HEK293 (cell line): ENCODE results near the gene CLDN6.

ENCODE experiments used
- CTCF ChIA-PET: fragments of 350-600 bp; formaldehyde crosslinking; extraction: SDS; loops from one replicate; lab custom pipeline; 2021; ENCODE audit warnings: antibody characterized with exemption; lab: Yijun Ruan, JAX
- POLR2A ChIA-PET: fragments of 300-600 bp; formaldehyde crosslinking; extraction: SDS; loops from one replicate; lab custom pipeline; 2020; ENCODE audit warnings: antibody characterized with exemption, inconsistent platforms; lab: Yijun Ruan, JAX
- H3K27ac ChIP-seq: fragments of 200-500 bp; sonication (Bioruptor generic); 2 replicates; pipeline ENCODE4 v1.5.1; 2014; ENCODE audit warnings: low read depth, low read length, control low read depth, inconsistent platforms; ENCODE audit errors: extremely low read depth
- H3K36me3 ChIP-seq, 2 experiments: fragments of 200-500 bp in 1 of 2; sonication (Bioruptor generic) in 1 of 2; 1 replicate in 1 of 2; 2 replicates in 1 of 2; pipeline ENCODE4 v1.5.1; 2014 to 2017; ENCODE audit warnings: inconsistent platforms in 2 of 2, low read length in 2 of 2; ENCODE audit not compliant: control insufficient read depth in 2 of 2, insufficient read depth in 1 of 2
- H3K4me1 ChIP-seq: fragments of 200-500 bp; sonication (Bioruptor generic); 2 replicates; pipeline ENCODE4 v1.5.1; 2014; ENCODE audit warnings: mild to moderate bottlenecking, low read length, inconsistent platforms; ENCODE audit not compliant: control insufficient read depth, insufficient read depth
- H3K4me3 ChIP-seq: 2 replicates; pipeline ENCODE4 v1.5.1; 2011; ENCODE audit warnings: low read depth, mild to moderate bottlenecking, control low read depth, low read length, moderate library complexity
- H3K9me3 ChIP-seq: fragments of 200-500 bp; sonication (Bioruptor generic); 2 replicates; pipeline ENCODE4 v1.5.1; 2014; ENCODE audit warnings: low read depth, low read length, inconsistent platforms; ENCODE audit not compliant: control insufficient read depth, insufficient read depth
- EGR2 ChIP-seq: fragments of 450-650 bp; formaldehyde crosslinking; IDR thresholded peaks from 2 replicates; pipeline ENCODE4 v1.5.1; 2016; ENCODE audit warnings: low read depth, missing biosample characterization, missing genetic modification characterization
- FEZF1 ChIP-seq: fragments of 450-650 bp; formaldehyde crosslinking; IDR thresholded peaks from 2 replicates; pipeline ENCODE4 v1.5.1; 2016; ENCODE audit warnings: missing biosample characterization, missing genetic modification characterization
- GLI4 ChIP-seq: fragments of 450-650 bp; formaldehyde crosslinking; IDR thresholded peaks from 2 replicates; pipeline ENCODE4 v1.5.1; 2016; ENCODE audit warnings: missing biosample characterization, missing genetic modification characterization
- HOXA7 ChIP-seq: sonication (generic); formaldehyde crosslinking; IDR thresholded peaks from 2 replicates; pipeline ENCODE4 v1.8.1; 2022; ENCODE audit warnings: missing genetic modification reagents, borderline replicate concordance
- KLF1 ChIP-seq: fragments of 450-650 bp; formaldehyde crosslinking; IDR thresholded peaks from 2 replicates; pipeline ENCODE4 v1.5.1; 2016; ENCODE audit warnings: missing biosample characterization, missing genetic modification characterization
- KLF10 ChIP-seq: fragments of 450-650 bp; IDR thresholded peaks from 2 replicates; pipeline ENCODE4 v1.5.1; 2018; ENCODE audit warnings: missing biosample characterization, mild to moderate bottlenecking, missing genetic modification characterization
- RBAK ChIP-seq: fragments of 450-650 bp; formaldehyde crosslinking; IDR thresholded peaks from 2 replicates; pipeline ENCODE4 v1.5.1; 2016; ENCODE audit warnings: missing biosample characterization, missing genetic modification characterization
- REPIN1 ChIP-seq: fragments of 450-650 bp; formaldehyde crosslinking; IDR thresholded peaks from 2 replicates; pipeline ENCODE4 v1.5.1; 2017; ENCODE audit warnings: missing biosample characterization, missing genetic modification characterization, low read depth
- SP7 ChIP-seq: fragments of 450-650 bp; formaldehyde crosslinking; IDR thresholded peaks from 2 replicates; pipeline ENCODE4 v1.5.1; 2016; ENCODE audit warnings: missing biosample characterization, missing genetic modification characterization
- YY1 ChIP-seq: fragments of 450-650 bp; formaldehyde crosslinking; IDR thresholded peaks from 2 replicates; pipeline ENCODE4 v1.5.1; 2018; ENCODE audit warnings: missing biosample characterization, missing genetic modification characterization
- ZFP3 ChIP-seq: fragments of 450-650 bp; formaldehyde crosslinking; IDR thresholded peaks from 2 replicates; pipeline ENCODE4 v1.5.1; 2016; ENCODE audit warnings: low read depth, missing biosample characterization, missing genetic modification characterization
- ZFP41 ChIP-seq: fragments of 450-650 bp; formaldehyde crosslinking; IDR thresholded peaks from 2 replicates; pipeline ENCODE4 v1.5.1; 2016; ENCODE audit warnings: missing biosample characterization, missing genetic modification characterization, borderline replicate concordance
- ZNF133 ChIP-seq: fragments of 450-650 bp; formaldehyde crosslinking; IDR thresholded peaks from 2 replicates; pipeline ENCODE4 v1.5.1; 2016; ENCODE audit warnings: missing biosample characterization, missing genetic modification characterization
- ZNF174 ChIP-seq: fragments of 450-650 bp; formaldehyde crosslinking; IDR thresholded peaks from 2 replicates; pipeline ENCODE4 v1.5.0; 2017; ENCODE audit warnings: missing biosample characterization, mild to moderate bottlenecking, missing genetic modification characterization
- ZNF221 ChIP-seq: fragments of 450-650 bp; formaldehyde crosslinking; IDR thresholded peaks from 2 replicates; pipeline ENCODE4 v1.5.1; 2017; ENCODE audit warnings: missing biosample characterization, missing genetic modification characterization, borderline replicate concordance
- ZNF248 ChIP-seq: fragments of 450-650 bp; formaldehyde crosslinking; IDR thresholded peaks from 2 replicates; pipeline ENCODE4 v1.5.1; 2017; ENCODE audit warnings: missing biosample characterization, missing genetic modification characterization
- ZNF274 ChIP-seq, 2 experiments: fragments of 200-500 bp in 1 of 2; fragments of 450-650 bp in 1 of 2; sonication (Bioruptor generic) in 1 of 2; formaldehyde crosslinking in 1 of 2; IDR thresholded peaks; 2 replicates each; pipeline versions ENCODE4 v1.5.1 to v1.6.1; 2014 to 2016; ENCODE audit warnings: borderline replicate concordance in 1 of 2, inconsistent platforms in 1 of 2, low read length in 1 of 2, missing biosample characterization in 1 of 2, missing genetic modification characterization in 1 of 2
- ZNF292 ChIP-seq: fragments of 450-650 bp; formaldehyde crosslinking; IDR thresholded peaks from 2 replicates; pipeline ENCODE4 v1.5.1; 2016; ENCODE audit warnings: low read depth, missing biosample characterization, missing genetic modification characterization, borderline replicate concordance
- ZNF335 ChIP-seq: fragments of 450-650 bp; formaldehyde crosslinking; conservative IDR thresholded peaks from 2 replicates; pipeline ENCODE4 v1.5.1; 2016; ENCODE audit warnings: missing biosample characterization, missing genetic modification characterization
- ZNF660 ChIP-seq: fragments of 450-650 bp; IDR thresholded peaks from 2 replicates; pipeline ENCODE4 v1.5.1; 2018; ENCODE audit warnings: missing biosample characterization, mild to moderate bottlenecking, missing genetic modification characterization
- ZNF747 ChIP-seq: fragments of 450-650 bp; formaldehyde crosslinking; IDR thresholded peaks from 2 replicates; pipeline ENCODE4 v1.5.1; 2016; ENCODE audit warnings: missing biosample characterization, missing genetic modification characterization
- ZNF843 ChIP-seq: fragments of 450-650 bp; formaldehyde crosslinking; IDR thresholded peaks from 2 replicates; pipeline ENCODE4 v1.5.1; 2016; ENCODE audit warnings: missing biosample characterization, missing genetic modification characterization
- ZSCAN23 ChIP-seq: fragments of 450-650 bp; formaldehyde crosslinking; IDR thresholded peaks from 2 replicates; pipeline ENCODE4 v1.5.1; 2016; ENCODE audit warnings: missing biosample characterization, missing genetic modification characterization
- TF ChIP-seq, protein P1 (sequence below): fragments of 450-650 bp; formaldehyde crosslinking; IDR thresholded peaks from 2 replicates; pipeline ENCODE4 v1.5.1; 2016; ENCODE audit warnings: missing biosample characterization, missing genetic modification characterization
- TF ChIP-seq, protein P2 (sequence below): fragments of 450-650 bp; IDR thresholded peaks from 2 replicates; pipeline ENCODE4 v1.5.1; 2018; ENCODE audit warnings: missing biosample characterization, missing genetic modification characterization
- TF ChIP-seq, protein P3 (sequence below): fragments of 450-650 bp; formaldehyde crosslinking; optimal IDR thresholded peaks from 2 replicates; pipeline ENCODE3; 2016; ENCODE audit warnings: missing biosample characterization, mild to moderate bottlenecking, missing genetic modification characterization
- TF ChIP-seq, protein P4 (sequence below): fragments of 450-650 bp; formaldehyde crosslinking; IDR thresholded peaks from 2 replicates; pipeline ENCODE4 v1.5.1; 2016; ENCODE audit warnings: missing biosample characterization, missing genetic modification characterization
- TF ChIP-seq, protein P5 (sequence below): fragments of 450-650 bp; formaldehyde crosslinking; IDR thresholded peaks from 2 replicates; pipeline ENCODE4 v1.5.1; 2016; ENCODE audit warnings: missing biosample characterization, missing genetic modification characterization

Gene CLDN6

DNA sequence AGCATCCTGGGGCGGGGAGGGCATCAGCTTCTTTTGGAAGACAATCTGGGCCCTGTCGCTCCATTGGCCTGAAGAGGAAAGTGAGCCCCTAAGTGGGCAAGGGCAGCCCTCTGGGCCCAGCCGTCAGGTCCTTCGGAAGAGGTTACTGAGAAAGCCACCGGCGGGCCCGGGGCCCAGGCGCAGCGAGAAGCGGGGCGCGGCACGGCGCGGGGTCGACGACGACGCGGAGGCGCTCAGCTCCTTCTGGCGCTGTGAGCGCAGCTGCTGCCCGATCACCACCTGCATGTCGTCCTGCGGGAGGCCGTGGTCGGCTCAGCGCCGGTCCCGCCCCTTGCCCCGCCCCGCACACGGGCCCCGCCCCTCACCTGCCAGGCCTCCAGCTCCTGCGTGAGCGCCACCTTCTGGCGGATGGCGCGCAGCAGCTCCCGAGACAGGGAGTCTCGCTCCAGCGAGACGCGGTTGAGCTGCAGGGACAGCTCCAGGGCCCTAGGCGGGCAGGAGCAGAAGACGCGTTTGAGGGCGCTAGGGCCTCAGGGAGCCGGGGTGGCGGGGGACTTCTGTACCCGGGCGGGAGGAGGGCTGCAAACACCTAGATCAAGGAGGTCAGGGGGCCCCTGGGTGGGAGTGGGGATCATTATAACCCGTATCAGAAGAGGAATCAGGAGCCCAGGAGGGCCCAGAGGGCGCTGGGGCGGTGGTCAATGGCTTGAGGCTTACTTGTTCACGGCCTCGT lies 10.2 kb upstream of the CLDN6 start:
- H3K4me3 ChIP-seq = no peak overlapping the region
- H3K36me3 ChIP-seq = peaks cover 0 to 22% of the 10 kb centered on the region in 2 experiments; a peak in 1 of 3 replicates
- ChIA-PET CTCF (interaction anchor here (0.5 to 9.2 kb wide), 24 partner anchors 9 to 379 kb away, joined by 3 to 149 read pairs (median 4); partner anchors contain the start of genes BICDL2, MMP25 and TNFRSF12A), POLR2A (interaction anchor here (0.7 to 11.9 kb wide), 17 partner anchors 8 to 144 kb away, joined by 3 to 247 read pairs (median 5); partner anchors contain the start of genes KREMEN2, MMP25, PAQR4 and TNFRSF12A)
- H3K9me3 ChIP-seq = no peaks in the 10 kb centered on the region
- no peak overlapping the region for H3K27ac ChIP-seq
- peaks cover 7% of the 10 kb centered on the region for H3K4me1 ChIP-seq
- TF ChIP-seq SP7 (tag by site-specific recombination) (no peak; the same call in 1 of the 2 replicates), ZFP41 (no peak), ZFP3 (tag by site-specific recombination) (no peak), KLF10 (tag by site-specific recombination) (peak; percentile 32; the same call in 1 of the 2 replicates), ZSCAN23 (tag by site-specific recombination) (no peak), HOXA7 (CRISPR knock-in tag) (no peak), RBAK (tag by site-specific recombination) (no peak), KLF1 (tag by site-specific recombination) (peak; percentile 78), ZNF843 (tag by site-specific recombination) (no peak), ZNF174 (tag by site-specific recombination) (no peak), EGR2 (tag by site-specific recombination) (no peak), ZNF660 (tag by site-specific recombination) (0 out of 2 replicates have a peak, but pooled peaks have one; percentile 37), ZNF248 (tag by site-specific recombination) (no peak), REPIN1 (no peak), ZNF747 (tag by site-specific recombination) (no peak), ZNF292 (no peak), YY1 (tag by site-specific recombination) (no peak), ZNF274 (IDR thresholded peaks at IDR 0.05; ENCODE audit: low read length) (no peak), ZNF274 (tag by site-specific recombination; IDR thresholded peaks at IDR 0.05; ENCODE audit: borderline replicate concordance) (no peak), ZNF221 (tag by site-specific recombination) (no peak), FEZF1 (tag by site-specific recombination) (no peak), ZNF335 (tag by site-specific recombination) (no peak), GLI4 (tag by site-specific recombination) (no peak), ZNF133 (tag by site-specific recombination) (no peak)
- TF ChIP-seq, protein P1, sequence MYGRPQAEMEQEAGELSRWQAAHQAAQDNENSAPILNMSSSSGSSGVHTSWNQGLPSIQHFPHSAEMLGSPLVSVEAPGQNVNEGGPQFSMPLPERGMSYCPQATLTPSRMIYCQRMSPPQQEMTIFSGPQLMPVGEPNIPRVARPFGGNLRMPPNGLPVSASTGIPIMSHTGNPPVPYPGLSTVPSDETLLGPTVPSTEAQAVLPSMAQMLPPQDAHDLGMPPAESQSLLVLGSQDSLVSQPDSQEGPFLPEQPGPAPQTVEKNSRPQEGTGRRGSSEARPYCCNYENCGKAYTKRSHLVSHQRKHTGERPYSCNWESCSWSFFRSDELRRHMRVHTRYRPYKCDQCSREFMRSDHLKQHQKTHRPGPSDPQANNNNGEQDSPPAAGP (tag by site-specific recombination) = peak; percentile 66; the same call in 1 of the 2 replicates
- TF ChIP-seq, protein P2, sequence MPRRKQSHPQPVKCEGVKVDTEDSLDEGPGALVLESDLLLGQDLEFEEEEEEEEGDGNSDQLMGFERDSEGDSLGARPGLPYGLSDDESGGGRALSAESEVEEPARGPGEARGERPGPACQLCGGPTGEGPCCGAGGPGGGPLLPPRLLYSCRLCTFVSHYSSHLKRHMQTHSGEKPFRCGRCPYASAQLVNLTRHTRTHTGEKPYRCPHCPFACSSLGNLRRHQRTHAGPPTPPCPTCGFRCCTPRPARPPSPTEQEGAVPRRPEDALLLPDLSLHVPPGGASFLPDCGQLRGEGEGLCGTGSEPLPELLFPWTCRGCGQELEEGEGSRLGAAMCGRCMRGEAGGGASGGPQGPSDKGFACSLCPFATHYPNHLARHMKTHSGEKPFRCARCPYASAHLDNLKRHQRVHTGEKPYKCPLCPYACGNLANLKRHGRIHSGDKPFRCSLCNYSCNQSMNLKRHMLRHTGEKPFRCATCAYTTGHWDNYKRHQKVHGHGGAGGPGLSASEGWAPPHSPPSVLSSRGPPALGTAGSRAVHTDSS = no peak
- TF ChIP-seq, protein P3, sequence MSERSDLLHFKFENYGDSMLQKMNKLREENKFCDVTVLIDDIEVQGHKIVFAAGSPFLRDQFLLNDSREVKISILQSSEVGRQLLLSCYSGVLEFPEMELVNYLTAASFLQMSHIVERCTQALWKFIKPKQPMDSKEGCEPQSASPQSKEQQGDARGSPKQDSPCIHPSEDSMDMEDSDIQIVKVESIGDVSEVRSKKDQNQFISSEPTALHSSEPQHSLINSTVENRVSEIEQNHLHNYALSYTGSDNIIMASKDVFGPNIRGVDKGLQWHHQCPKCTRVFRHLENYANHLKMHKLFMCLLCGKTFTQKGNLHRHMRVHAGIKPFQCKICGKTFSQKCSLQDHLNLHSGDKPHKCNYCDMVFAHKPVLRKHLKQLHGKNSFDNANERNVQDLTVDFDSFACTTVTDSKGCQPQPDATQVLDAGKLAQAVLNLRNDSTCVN (tag by site-specific recombination) = peak; percentile 72
- TF ChIP-seq, protein P4, sequence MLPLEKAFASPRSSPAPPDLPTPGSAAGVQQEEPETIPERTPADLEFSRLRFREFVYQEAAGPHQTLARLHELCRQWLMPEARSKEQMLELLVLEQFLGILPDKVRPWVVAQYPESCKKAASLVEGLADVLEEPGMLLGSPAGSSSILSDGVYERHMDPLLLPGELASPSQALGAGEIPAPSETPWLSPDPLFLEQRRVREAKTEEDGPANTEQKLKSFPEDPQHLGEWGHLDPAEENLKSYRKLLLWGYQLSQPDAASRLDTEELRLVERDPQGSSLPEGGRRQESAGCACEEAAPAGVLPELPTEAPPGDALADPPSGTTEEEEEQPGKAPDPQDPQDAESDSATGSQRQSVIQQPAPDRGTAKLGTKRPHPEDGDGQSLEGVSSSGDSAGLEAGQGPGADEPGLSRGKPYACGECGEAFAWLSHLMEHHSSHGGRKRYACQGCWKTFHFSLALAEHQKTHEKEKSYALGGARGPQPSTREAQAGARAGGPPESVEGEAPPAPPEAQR (tag by site-specific recombination) = no peak
- TF ChIP-seq, protein P5, sequence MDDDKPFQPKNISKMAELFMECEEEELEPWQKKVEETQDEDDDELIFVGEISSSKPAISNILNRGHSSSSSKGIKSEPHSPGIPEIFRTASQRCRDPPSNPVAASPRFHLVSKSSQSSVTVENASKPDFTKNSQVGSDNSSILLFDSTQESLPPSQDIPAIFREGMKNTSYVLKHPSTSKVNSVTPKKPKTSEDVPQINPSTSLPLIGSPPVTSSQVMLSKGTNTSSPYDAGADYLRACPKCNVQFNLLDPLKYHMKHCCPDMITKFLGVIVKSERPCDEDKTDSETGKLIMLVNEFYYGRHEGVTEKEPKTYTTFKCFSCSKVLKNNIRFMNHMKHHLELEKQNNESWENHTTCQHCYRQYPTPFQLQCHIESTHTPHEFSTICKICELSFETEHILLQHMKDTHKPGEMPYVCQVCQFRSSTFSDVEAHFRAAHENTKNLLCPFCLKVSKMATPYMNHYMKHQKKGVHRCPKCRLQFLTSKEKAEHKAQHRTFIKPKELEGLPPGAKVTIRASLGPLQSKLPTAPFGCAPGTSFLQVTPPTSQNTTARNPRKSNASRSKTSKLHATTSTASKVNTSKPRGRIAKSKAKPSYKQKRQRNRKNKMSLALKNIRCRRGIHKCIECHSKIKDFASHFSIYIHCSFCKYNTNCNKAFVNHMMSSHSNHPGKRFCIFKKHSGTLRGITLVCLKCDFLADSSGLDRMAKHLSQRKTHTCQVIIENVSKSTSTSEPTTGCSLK (tag by site-specific recombination) = no peak
